H54 (cell line): ENCODE data around the gene COTL1.
"Not testable (repeated sequence)": the region's sequence is repeated elsewhere in the genome, so short reads cannot be mapped to it uniquely, and the experiment has no call there.

ENCODE experiments used
- DNase-seq: peaks from one replicate; pipeline ENCODE4 v3.0.0; 2011; ENCODE audit warnings: low spot score, mixed read lengths; ENCODE audit not compliant: insufficient read length
- FAIRE-seq: peaks from 3 replicates; lab custom pipeline; 2011; peaks lifted over from hg19 to GRCh38; lab: Jason Lieb, UNC
- POLR2A ChIP-seq: IDR thresholded peaks from 2 replicates; pipeline ENCODE4 v1.6.1; 2011; ENCODE audit warnings: low read depth, mild to moderate bottlenecking, low read length

Gene COTL1

DNA sequence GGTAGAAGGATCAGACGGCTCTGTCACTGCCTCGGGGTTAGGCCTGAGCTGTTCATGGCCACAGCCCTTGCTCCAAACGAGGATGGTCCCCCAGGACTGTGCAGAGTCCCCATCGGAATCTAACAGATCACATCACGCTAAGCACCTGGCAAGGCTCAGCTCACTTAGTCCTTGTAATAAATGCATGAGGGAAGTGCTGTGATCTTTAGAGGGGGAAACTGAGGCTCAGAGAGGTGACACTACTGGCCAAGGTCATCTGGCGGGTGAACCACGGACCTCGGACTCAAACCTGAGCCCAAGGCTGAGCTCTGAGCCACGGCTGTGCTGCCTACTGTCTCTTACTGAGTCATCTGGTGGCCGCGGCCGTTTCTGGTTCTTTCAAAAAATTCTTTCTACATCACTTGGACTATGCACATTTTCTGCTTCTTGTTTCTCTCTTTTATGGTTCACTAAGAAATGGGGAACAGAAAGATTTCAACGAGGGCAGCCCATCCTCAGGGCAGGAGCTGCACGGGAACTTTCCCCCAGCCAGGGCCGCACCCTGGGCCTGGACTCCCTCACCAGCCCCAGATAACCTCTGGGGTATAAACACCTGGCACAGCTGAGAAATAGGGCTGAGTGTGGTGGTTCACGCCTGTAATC, 55.6 kb downstream of the COTL1 start:
- TF ChIP-seq POLR2A: no peak
- FAIRE-seq (no peak), DNase-seq (no peak)

DNA sequence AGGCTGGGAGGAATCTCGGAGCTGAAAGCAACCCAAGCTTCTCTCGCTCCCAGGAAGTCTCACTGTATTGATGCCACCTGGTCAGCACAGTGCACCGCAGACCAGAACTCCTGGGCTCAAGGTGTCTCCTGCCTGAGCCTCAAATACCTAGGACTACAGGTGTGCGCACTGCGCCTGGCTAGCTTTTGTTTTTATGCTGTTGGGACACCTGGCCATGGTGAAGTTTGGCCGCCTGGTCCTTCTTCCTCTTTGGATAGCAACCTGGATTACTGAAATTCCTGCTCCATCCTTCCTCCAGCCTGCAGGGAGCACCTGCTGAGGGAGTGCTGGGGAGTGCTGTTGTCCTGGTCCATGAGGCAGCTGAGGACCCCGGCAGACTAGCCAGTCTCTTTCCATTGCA, 56.6 kb downstream of the COTL1 start:
- no peak for TF ChIP-seq POLR2A
- FAIRE-seq (no peak), DNase-seq (no peak)

DNA sequence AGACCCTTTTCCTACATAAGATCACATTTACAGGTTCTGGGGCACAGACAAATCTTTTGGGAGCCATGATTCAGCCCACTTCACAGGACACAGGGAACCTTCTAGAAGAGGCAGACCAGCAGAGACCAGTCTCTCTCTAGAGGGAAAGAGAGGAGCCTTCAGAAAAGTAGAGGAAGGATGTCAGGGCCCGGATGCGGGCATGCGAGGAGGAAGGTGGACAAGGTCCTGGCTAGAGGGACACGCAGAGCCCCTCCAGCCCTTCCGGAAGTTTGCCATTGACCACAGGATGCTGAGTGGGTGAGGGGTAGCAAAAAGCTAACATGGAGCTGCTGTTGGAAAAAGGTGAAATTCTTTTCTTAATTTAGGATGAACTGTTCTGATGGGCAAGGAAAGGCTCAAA, 57.6 kb downstream of the COTL1 start:
- no peak for FAIRE-seq
- DNase-seq: no peak
- no peak for TF ChIP-seq POLR2A

DNA sequence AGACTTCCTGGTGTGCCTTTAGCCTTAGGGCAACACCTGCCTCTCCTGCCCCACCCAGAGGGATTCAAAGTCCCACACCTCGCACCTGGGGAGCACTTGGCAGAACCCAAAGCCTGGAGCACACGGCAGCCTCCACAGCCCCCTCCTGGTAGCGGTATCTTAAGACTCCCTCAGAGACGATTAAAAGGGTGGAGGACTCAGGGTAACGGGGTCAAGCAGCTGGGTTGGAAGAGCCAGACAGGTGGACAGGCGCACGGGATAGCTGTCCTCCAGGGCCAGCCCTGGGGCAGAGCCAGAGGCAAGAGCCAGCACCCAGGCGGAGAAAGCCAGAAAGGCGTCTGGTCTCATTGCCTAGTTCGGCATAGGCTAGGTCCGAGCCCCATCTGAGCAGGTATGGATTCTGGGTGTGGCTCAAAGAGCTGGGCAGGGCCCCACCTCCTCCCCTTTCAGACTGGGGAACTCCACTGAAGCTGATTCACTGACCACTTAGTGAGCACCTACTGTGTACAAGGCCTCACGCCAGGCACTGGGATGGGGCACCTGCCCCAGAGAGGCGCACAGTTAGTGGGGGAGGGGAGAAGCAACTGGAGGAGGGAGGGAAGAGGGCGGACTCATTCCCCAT, 58.5 kb downstream of the COTL1 start:
- no peak for FAIRE-seq
- no peak for DNase-seq
- TF ChIP-seq POLR2A: no peak

DNA sequence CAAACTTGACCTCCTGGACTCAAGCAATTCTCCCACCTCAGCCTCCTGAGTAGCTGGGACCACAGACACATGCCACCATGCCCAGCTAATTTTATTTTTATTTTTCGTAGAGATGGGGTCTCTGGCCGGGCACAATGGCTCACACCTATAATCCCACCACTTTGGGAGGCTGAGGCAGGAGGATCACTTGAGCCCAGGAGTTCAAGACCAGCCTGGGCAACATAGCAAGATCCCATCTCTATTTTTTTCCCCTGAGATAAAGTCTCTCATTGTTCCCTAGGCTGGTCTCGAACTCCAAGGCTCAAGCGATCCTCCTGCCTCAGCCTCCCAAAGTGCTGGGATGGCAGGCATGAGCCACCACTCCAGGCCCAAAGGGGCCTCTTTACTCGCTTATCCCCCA, 59.0 kb downstream of the COTL1 start:
- not testable (repeated sequence) for FAIRE-seq, DNase-seq

DNA sequence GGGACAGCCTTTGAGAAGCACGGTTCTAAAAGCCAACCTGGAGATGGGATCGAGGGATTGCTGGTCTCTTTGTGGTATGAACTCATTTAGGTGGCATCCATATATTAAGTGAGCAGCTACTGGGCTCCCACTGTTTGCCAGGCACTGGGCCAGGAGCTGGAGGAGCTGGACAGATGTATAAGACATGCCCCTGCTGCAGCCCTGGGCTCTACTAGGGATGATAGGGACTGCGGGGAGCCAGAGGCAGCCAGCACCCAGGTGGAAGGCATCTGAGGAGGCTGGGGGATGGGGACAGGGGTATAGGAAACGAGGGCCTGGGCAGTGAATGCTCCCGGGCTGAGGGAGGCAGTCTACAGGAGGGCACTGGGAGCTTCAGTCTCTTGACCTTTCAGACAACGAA, 60.4 kb downstream of the COTL1 start:
- FAIRE-seq: no peak
- no peak for TF ChIP-seq POLR2A
- no peak for DNase-seq

DNA sequence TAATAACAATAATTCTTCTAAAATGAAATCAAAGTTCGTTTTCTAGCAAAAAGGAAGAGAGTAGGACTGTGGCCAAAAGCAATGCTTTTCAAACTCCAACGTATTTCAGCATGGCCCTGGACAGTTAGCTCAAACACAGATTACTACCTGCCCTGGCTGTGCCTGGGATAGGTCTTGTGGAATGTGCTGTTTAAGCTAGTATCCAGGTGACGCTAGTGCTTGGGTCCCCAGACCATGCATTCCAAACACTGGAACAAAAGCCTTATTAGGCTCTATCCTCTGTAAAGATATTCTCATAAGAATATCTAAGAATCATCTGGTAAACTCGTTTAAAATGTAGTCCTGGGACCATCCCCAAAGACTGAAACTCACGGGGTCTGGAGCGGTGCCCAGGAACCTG, 60.8 kb downstream of the COTL1 start:
- no peak for DNase-seq
- no peak for FAIRE-seq
- TF ChIP-seq POLR2A: no peak

DNA sequence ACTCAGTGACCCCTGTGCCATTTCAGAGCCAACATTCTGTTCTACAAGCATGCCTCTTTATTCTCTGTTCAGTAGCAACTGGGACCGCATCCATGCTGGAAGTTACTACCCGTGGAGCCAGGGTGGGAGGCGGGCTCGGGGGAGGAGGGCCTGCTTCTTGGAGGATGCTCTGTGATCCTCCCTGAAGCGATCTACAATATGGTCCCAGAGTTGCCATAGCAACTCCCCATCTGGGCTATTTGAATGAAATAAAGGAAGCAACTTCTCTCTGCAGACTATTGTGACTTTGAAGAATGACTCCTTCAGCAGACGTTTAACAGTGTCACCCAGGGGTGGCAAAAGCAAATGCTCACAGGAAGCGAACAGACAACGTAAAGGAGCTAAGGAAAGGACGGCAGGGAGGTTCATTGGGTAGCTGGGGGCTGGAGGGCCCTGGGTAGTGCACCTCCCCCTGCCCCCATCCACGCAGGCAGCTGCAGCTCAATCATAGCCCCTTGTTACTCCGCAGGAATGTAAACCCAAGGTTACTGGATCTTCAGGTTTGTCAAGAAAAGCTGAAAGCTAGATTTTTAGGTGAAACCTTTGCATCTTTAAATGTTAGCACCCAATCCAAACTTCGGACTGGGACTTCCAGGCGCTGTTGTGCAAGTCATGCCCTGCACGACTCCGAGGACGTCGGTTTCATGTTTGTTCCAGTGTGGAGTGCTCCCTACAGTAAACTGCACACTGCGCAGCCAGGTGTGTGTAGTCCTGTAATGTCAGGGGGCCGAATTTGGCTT, 62.3 kb downstream of the COTL1 start:
- no peak for TF ChIP-seq POLR2A
- DNase-seq: no peak
- no peak for FAIRE-seq

DNA sequence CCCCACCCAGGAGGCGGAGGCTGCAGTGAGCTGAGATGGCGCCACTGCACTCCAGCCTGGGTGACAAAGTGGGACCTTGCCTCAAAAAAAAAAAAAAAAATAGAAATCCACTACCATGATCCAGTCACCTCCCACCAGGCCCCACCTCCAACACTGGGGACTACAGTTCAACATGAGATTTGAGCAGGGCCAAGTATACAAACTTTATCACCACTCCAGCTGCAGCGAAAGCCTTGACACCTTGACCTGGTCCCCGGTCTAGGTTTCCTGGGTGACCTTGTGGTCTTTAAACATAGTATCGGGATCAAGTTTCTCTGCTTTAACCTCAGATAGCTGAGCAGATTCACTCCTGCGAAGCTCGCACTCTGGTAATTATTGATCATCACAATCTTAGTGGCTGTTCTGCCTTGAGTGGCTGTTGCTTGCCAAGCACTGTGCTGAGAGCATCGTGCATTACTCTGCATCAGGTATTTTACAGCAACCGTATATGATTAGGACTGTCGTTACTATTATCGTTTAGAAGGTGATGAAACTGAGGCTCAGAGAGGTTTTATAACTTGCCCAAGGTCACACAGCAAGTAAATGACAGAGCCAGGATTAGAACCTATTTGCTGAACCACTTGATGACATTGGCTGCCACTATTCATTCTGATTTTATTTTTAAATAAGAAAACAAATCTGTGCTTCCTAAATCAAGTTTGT, 63.1 kb downstream of the COTL1 start:
- TF ChIP-seq POLR2A: no peak
- FAIRE-seq (no peak), DNase-seq (no peak)

DNA sequence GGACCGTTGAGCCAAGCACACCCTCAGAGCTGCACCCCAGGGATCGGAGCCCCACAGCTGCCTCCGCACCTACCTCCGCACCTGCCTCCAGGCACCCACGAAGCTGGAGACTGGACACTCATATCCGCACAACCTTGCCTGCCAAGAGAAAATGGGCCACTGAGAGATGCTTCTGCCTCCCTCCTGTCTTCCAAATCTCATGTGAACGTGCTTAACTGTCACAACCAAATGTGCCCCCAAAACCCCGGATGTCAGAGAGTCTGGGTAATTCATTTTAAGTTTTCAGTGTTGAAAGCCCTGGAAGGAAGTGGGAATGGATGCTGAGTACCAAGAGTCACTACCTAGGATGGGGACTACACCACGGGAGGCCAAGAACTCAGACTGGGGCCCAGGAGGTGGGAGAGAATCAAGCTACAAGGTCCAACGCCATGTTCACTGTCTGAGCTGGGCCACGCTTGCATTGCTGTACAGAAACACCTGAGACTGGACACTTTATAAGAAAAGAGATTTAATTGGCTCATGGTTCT, 63.9 kb downstream of the COTL1 start:
- no peak for DNase-seq
- no peak for FAIRE-seq
- TF ChIP-seq POLR2A: no peak

DNA sequence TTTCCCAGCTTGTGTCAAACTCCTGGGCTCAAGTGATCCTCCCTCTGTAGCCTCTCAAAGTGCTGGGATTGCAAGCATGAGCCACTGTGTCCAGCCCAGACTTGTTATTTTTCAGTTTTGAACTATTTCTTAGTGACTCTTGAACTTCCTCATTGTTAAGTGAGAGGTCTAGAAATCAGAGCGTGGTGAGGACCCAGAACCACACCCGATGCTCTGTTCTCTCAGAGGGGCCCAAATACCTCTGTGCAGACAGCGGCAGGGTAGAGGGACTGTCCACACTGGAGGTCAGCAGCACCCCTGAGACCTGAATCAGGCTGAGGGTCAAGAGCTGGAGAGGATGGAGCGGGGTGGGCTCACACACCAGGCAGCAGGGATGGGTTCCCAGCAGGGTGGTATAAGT, 65.7 kb downstream of the COTL1 start:
- TF ChIP-seq POLR2A: no peak
- FAIRE-seq (no peak), DNase-seq (no peak)

DNA sequence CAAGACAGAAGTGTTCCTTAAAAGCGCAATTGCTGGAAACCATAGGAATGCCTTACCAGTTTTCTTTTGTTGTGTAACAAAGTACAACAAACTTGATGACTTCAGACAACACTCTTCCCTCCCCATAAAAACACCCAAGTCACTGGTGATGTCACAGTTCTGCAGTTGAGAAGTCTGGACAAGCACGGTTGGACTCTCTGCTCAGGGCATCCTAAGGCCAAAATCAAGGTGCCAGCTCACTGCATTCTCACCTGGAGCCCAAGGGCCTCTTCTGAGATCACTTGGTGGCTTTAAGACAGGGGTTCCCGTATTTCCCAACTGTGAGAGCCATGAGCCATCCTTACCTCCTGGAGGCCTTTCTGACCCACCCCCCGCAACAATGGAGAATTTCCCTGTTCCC, 67.8 kb downstream of the COTL1 start:
- TF ChIP-seq POLR2A: no peak
- FAIRE-seq: no peak

DNA sequence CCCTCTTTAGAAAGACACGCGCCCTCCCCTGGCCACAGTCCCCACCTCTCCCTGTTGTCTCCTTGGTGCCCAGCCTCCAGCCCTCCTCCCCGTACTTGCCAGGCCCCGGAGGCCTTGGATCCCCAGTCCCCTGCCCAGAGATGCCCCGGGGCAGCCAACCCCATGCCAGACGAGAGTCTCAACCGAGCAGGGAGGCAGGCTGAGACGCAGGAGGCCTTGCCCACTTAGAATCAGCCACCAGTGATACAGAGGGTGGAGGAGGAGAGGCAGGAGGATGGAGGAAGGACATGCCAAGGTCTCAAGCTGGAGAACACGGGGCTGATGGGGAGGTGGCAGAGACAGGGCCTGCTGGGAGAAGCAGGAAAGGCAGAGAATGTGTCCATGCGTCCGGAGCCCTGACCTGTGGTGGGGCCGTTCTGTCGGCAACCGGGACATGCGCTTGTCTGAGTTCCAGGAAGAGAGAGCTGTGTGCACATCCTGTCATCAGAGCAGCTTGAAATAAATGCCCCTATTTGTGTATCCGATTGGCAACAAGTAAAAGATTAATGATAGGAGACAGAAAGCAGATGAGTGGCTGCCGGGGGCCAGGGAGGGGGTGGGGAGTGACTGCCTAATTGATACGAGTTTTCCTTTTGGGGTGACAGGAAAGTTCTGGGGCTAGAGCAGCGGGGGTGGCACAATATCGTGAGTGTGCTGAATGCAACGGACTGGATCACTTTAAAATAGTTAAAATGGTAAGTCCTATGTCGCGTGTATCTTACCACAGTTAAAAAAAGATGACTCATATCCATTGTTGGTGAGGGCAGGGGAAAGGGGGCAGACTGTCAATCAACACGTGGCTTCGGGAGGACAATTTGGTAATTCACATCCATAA, 68.7 kb downstream of the COTL1 start:
- no peak for FAIRE-seq
- TF ChIP-seq POLR2A: no peak
- DNase-seq: no peak

More for the DNA sequence above, 67.8 kb downstream of the COTL1 start:
- no peak for DNase-seq

DNA sequence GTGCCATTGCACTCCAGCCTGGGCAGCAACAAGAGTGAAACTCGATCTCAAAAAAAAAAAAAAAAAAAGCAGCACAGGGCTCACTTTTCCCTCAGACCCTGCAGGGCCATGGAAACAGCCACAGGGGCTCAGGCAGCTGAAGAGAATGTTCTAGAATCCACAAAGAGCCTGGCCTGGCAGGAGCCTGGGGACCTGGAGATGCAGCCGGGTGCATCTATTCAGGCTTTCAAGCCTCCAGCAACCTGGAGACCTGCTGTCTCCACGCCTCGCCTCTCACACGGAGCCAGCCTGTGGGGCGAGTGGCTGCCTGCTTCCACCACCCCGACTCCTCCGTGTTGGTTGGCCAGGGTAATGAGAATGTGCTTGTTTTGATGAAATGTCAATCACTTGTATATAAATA, 69.4 kb downstream of the COTL1 start:
- DNase-seq (no peak), FAIRE-seq (no peak)
- TF ChIP-seq POLR2A: no peak
